ENCODE results near the gene DHRS3.

DNA sequence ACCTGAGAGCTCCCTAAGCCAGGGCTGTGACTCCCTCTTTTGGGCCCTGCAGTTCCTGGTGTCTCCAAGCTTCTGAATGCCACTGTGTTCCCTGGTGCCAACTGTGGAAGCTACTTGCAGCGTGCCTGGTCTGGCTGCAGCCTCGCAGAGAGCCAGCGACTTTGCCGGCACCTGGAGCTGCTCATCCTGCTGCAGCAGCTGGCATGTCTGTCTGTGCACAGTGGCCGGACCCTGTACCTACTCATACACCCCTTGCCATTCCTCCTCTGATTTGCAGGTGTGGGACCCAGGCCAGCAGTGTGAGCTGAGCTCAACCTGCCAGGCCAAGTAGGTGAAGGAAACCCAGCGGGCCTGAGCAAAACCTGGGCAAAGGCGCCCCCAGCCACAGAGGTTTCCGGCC, 13.6 kb upstream of the DHRS3 start:
- TF ChIP-seq, protein P1, sequence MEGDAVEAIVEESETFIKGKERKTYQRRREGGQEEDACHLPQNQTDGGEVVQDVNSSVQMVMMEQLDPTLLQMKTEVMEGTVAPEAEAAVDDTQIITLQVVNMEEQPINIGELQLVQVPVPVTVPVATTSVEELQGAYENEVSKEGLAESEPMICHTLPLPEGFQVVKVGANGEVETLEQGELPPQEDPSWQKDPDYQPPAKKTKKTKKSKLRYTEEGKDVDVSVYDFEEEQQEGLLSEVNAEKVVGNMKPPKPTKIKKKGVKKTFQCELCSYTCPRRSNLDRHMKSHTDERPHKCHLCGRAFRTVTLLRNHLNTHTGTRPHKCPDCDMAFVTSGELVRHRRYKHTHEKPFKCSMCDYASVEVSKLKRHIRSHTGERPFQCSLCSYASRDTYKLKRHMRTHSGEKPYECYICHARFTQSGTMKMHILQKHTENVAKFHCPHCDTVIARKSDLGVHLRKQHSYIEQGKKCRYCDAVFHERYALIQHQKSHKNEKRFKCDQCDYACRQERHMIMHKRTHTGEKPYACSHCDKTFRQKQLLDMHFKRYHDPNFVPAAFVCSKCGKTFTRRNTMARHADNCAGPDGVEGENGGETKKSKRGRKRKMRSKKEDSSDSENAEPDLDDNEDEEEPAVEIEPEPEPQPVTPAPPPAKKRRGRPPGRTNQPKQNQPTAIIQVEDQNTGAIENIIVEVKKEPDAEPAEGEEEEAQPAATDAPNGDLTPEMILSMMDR (IDR thresholded peaks at IDR 0.05): no peak
- TF ChIP-seq POLR2A (IDR thresholded peaks at IDR 0.05) (no peak), EP300 (IDR thresholded peaks at IDR 0.05) (no peak)
